ENCODE results near the gene ANKRD44.

GRCh38 chr2:197216361-197216979, 94.1 kb downstream of the ANKRD44 start:
- TF ChIP-seq RFX5 (IDR thresholded peaks at IDR 0.05) (no peak), BCL3 (IDR thresholded peaks at IDR 0.05) (no peak), CHD2 (IDR thresholded peaks at IDR 0.05; ENCODE audit: low read length, partially characterized antibody) (no peak), EP300 (IDR thresholded peaks at IDR 0.05) (no peak), CTCF (IDR thresholded peaks at IDR 0.05) (no peak)

Data from A549 (cell line).